GM12892 (cell line): ENCODE measurements around the gene TMF1.

ENCODE experiments used
- POLR2A ChIP-seq: IDR thresholded peaks from 2 replicates; pipeline ENCODE4 v1.6.1; 2011; ENCODE audit warnings: low read depth, low read length, control low read depth
- POLR2AphosphoS5 ChIP-seq: IDR thresholded peaks from 2 replicates; pipeline ENCODE4 v1.6.1; 2011; ENCODE audit warnings: low read depth, low read length, control low read depth

- no peak for TF ChIP-seq POLR2AphosphoS5
- TF ChIP-seq POLR2A: no peak
Observed at GRCh38 chr3:69058180-69058946, 6.2 kb upstream of the TMF1 start.
